HEK293 (cell line): ENCODE results near the gene ECPAS.

Experiments used
- CTCF ChIA-PET: fragments of 350-600 bp; formaldehyde crosslinking; extraction: SDS; loops from one replicate; lab custom pipeline; 2021; ENCODE audit warnings: antibody characterized with exemption; lab: Yijun Ruan, JAX
- POLR2A ChIA-PET: fragments of 300-600 bp; formaldehyde crosslinking; extraction: SDS; loops from one replicate; lab custom pipeline; 2020; ENCODE audit warnings: antibody characterized with exemption, inconsistent platforms; lab: Yijun Ruan, JAX
- H3K27ac ChIP-seq: fragments of 200-500 bp; sonication (Bioruptor generic); 2 replicates; pipeline ENCODE4 v1.5.1; 2014; ENCODE audit warnings: low read depth, low read length, control low read depth, inconsistent platforms; ENCODE audit errors: extremely low read depth
- H3K36me3 ChIP-seq, 2 experiments: fragments of 200-500 bp in 1 of 2; sonication (Bioruptor generic) in 1 of 2; 1 replicate in 1 of 2; 2 replicates in 1 of 2; pipeline ENCODE4 v1.5.1; 2014 to 2017; ENCODE audit warnings: inconsistent platforms in 2 of 2, low read length in 2 of 2; ENCODE audit not compliant: control insufficient read depth in 2 of 2, insufficient read depth in 1 of 2
- H3K4me1 ChIP-seq: fragments of 200-500 bp; sonication (Bioruptor generic); 2 replicates; pipeline ENCODE4 v1.5.1; 2014; ENCODE audit warnings: mild to moderate bottlenecking, low read length, inconsistent platforms; ENCODE audit not compliant: control insufficient read depth, insufficient read depth
- H3K4me3 ChIP-seq: 2 replicates; pipeline ENCODE4 v1.5.1; 2011; ENCODE audit warnings: low read depth, mild to moderate bottlenecking, control low read depth, low read length, moderate library complexity
- H3K9me3 ChIP-seq: fragments of 200-500 bp; sonication (Bioruptor generic); 2 replicates; pipeline ENCODE4 v1.5.1; 2014; ENCODE audit warnings: low read depth, low read length, inconsistent platforms; ENCODE audit not compliant: control insufficient read depth, insufficient read depth
- GLIS1 ChIP-seq: fragments of 450-650 bp; formaldehyde crosslinking; IDR thresholded peaks from 2 replicates; pipeline ENCODE4 v1.5.1; 2016; ENCODE audit warnings: missing biosample characterization, missing genetic modification characterization
- HOXD13 ChIP-seq: sonication (generic); formaldehyde crosslinking; IDR thresholded peaks from 2 replicates; pipeline ENCODE4 v1.8.0; 2022; ENCODE audit warnings: missing genetic modification reagents, borderline replicate concordance
- KLF1 ChIP-seq: fragments of 450-650 bp; formaldehyde crosslinking; IDR thresholded peaks from 2 replicates; pipeline ENCODE4 v1.5.1; 2016; ENCODE audit warnings: missing biosample characterization, missing genetic modification characterization
- KLF10 ChIP-seq: fragments of 450-650 bp; IDR thresholded peaks from 2 replicates; pipeline ENCODE4 v1.5.1; 2018; ENCODE audit warnings: missing biosample characterization, mild to moderate bottlenecking, missing genetic modification characterization
- SP2 ChIP-seq: fragments of 450-650 bp; formaldehyde crosslinking; IDR thresholded peaks from 2 replicates; pipeline ENCODE4 v1.5.1; 2016; ENCODE audit warnings: missing biosample characterization, missing genetic modification characterization
- TRIM28 ChIP-seq: IDR thresholded peaks from 2 replicates; pipeline ENCODE4 v1.6.1; 2011; ENCODE audit warnings: low read length, control low read depth, borderline replicate concordance
- ZBTB11 ChIP-seq: fragments of 450-650 bp; formaldehyde crosslinking; conservative IDR thresholded peaks from 2 replicates; pipeline ENCODE4 v1.5.1; 2016; ENCODE audit warnings: low read depth, missing biosample characterization, missing genetic modification characterization
- ZBTB44 ChIP-seq: fragments of 450-650 bp; IDR thresholded peaks from 2 replicates; pipeline ENCODE4 v1.5.1; 2018; ENCODE audit warnings: missing biosample characterization, mild to moderate bottlenecking, missing genetic modification characterization
- ZBTB7A ChIP-seq: fragments of 450-650 bp; formaldehyde crosslinking; IDR thresholded peaks from 2 replicates; pipeline ENCODE4 v1.5.1; 2016; ENCODE audit warnings: low read depth, missing biosample characterization, missing genetic modification characterization
- ZFP3 ChIP-seq: fragments of 450-650 bp; formaldehyde crosslinking; IDR thresholded peaks from 2 replicates; pipeline ENCODE4 v1.5.1; 2016; ENCODE audit warnings: low read depth, missing biosample characterization, missing genetic modification characterization
- ZFP41 ChIP-seq: fragments of 450-650 bp; formaldehyde crosslinking; IDR thresholded peaks from 2 replicates; pipeline ENCODE4 v1.5.1; 2016; ENCODE audit warnings: missing biosample characterization, missing genetic modification characterization, borderline replicate concordance
- ZNF112 ChIP-seq: fragments of 450-650 bp; formaldehyde crosslinking; IDR thresholded peaks from 2 replicates; pipeline ENCODE4 v1.5.0; 2017; ENCODE audit warnings: missing biosample characterization, missing genetic modification characterization
- ZNF121 ChIP-seq: fragments of 450-650 bp; formaldehyde crosslinking; IDR thresholded peaks from 2 replicates; pipeline ENCODE4 v1.5.1; 2016; ENCODE audit warnings: missing biosample characterization, missing genetic modification characterization
- ZNF146 ChIP-seq: fragments of 450-650 bp; formaldehyde crosslinking; IDR thresholded peaks from 2 replicates; pipeline ENCODE4 v1.5.1; 2016; ENCODE audit warnings: missing biosample characterization, missing genetic modification characterization
- ZNF155 ChIP-seq: fragments of 450-650 bp; formaldehyde crosslinking; IDR thresholded peaks from 2 replicates; pipeline ENCODE4 v1.5.1; 2016; ENCODE audit warnings: missing biosample characterization, missing genetic modification characterization
- ZNF366 ChIP-seq: fragments of 450-650 bp; formaldehyde crosslinking; conservative IDR thresholded peaks from 2 replicates; pipeline ENCODE4 v1.5.1; 2016; ENCODE audit warnings: missing biosample characterization, missing genetic modification characterization
- ZNF394 ChIP-seq: fragments of 450-650 bp; formaldehyde crosslinking; IDR thresholded peaks from 2 replicates; pipeline ENCODE4 v1.5.1; 2016; ENCODE audit warnings: missing biosample characterization, missing genetic modification characterization, mild to moderate bottlenecking, moderate library complexity, borderline replicate concordance
- ZNF426 ChIP-seq: fragments of 450-650 bp; formaldehyde crosslinking; IDR thresholded peaks from 2 replicates; pipeline ENCODE4 v1.5.1; 2017; ENCODE audit warnings: missing biosample characterization, missing genetic modification characterization, mild to moderate bottlenecking, inconsistent platforms, moderate library complexity
- ZNF48 ChIP-seq: fragments of 450-650 bp; formaldehyde crosslinking; IDR thresholded peaks from 2 replicates; pipeline ENCODE4 v1.5.1; 2016; ENCODE audit warnings: missing biosample characterization, missing genetic modification characterization
- ZNF513 ChIP-seq: fragments of 450-650 bp; IDR thresholded peaks from 2 replicates; pipeline ENCODE4 v1.5.1; 2018; ENCODE audit warnings: missing biosample characterization, missing genetic modification characterization
- ZNF529 ChIP-seq: fragments of 450-650 bp; formaldehyde crosslinking; IDR thresholded peaks from 2 replicates; pipeline ENCODE4 v1.5.1; 2017; ENCODE audit warnings: missing genetic modification characterization, missing biosample characterization; ENCODE audit not compliant: insufficient replicate concordance
- ZNF558 ChIP-seq: fragments of 450-650 bp; formaldehyde crosslinking; IDR thresholded peaks from 2 replicates; pipeline ENCODE4 v1.5.1; 2016; ENCODE audit warnings: missing biosample characterization, missing genetic modification characterization
- ZNF777 ChIP-seq: fragments of 450-650 bp; formaldehyde crosslinking; IDR thresholded peaks from 2 replicates; pipeline ENCODE4 v1.5.1; 2017; ENCODE audit warnings: missing biosample characterization, missing genetic modification characterization, borderline replicate concordance
- ZNF791 ChIP-seq: fragments of 450-650 bp; formaldehyde crosslinking; IDR thresholded peaks from 2 replicates; pipeline ENCODE4 v1.5.1; 2016; ENCODE audit warnings: missing biosample characterization, missing genetic modification characterization

Gene ECPAS

GRCh38 chr9:111381006-111381405, 103.2 kb downstream of the ECPAS start:
- Histone ChIP-seq H3K4me1 (no peaks in the 10 kb centered on the region), H3K4me3 (no peak overlapping the region), H3K36me3 (peaks cover 20 to 74% of the 10 kb centered on the region in 2 experiments; a peak in 2 of 3 replicates), H3K9me3 (no peaks in the 10 kb centered on the region), H3K27ac (no peak overlapping the region)
- POLR2A ChIA-PET: no interaction called here
- no peak for TF ChIP-seq ZBTB44 (tag by site-specific recombination)
- TF ChIP-seq ZBTB7A (tag by site-specific recombination): no peak
- CTCF ChIA-PET: interaction anchor here (1.1 kb wide), 2 partner anchors 20 to 1197 kb away, joined by 3 read pairs; no protein-coding TSS in a partner anchor

- Histone ChIP-seq H3K36me3 (peaks cover 12 to 81% of the 10 kb centered on the region in 2 experiments; a peak in 2 of 3 replicates), H3K27ac (no peak overlapping the region), H3K4me3 (no peak overlapping the region), H3K4me1 (no peaks in the 10 kb centered on the region), H3K9me3 (no peaks in the 10 kb centered on the region)
- TF ChIP-seq ZFP41 (tag by site-specific recombination) (no peak), ZNF513 (no peak), KLF1 (no peak), ZNF558 (tag by site-specific recombination) (no peak), TRIM28 (no peak)
- POLR2A ChIA-PET: no interaction called here
- CTCF ChIA-PET: interaction anchor here (1.0 to 1.6 kb wide), 2 partner anchors 25 to 30 kb away, joined by 3 to 4 read pairs; no protein-coding TSS in a partner anchor
These were observed 108.2 kb downstream of the ECPAS start for GRCh38 chr9:111375817-111376564.

- Histone ChIP-seq H3K4me1 (no peaks in the 10 kb centered on the region), H3K36me3 (peaks cover 12 to 81% of the 10 kb centered on the region in 2 experiments; a peak in 2 of 3 replicates), H3K27ac (no peak overlapping the region), H3K9me3 (no peaks in the 10 kb centered on the region), H3K4me3 (no peak overlapping the region)
- ChIA-PET POLR2A (no interaction called here), CTCF (interaction anchor here (1.6 kb wide), 1 partner anchor 26 kb away, joined by 4 read pairs; no protein-coding TSS in a partner anchor)
- TF ChIP-seq ZNF48 (tag by site-specific recombination) (no peak), ZNF121 (tag by site-specific recombination) (no peak), HOXD13 (no peak), ZNF529 (tag by site-specific recombination) (no peak), ZBTB11 (tag by site-specific recombination) (no peak), ZNF426 (tag by site-specific recombination) (no peak), GLIS1 (tag by site-specific recombination) (no peak), ZNF777 (tag by site-specific recombination) (no peak), ZNF112 (tag by site-specific recombination) (no peak), ZNF791 (tag by site-specific recombination) (no peak), ZNF366 (tag by site-specific recombination) (no peak), ZFP3 (tag by site-specific recombination) (no peak), ZNF394 (tag by site-specific recombination) (no peak), SP2 (tag by site-specific recombination) (no peak), KLF10 (tag by site-specific recombination) (no peak), ZNF146 (tag by site-specific recombination) (no peak), ZNF155 (tag by site-specific recombination) (no peak)
These were observed 109.1 kb downstream of the ECPAS start for GRCh38 chr9:111375062-111375461.
